ENCODE results near the gene CTDSP1. TPM values are rescaled to one million over a fixed set of nuclear protein-coding genes. Genes with fewer than 3 reads are reported as not detected.

The CTDSP1 gene
- total RNA-seq: 75.3 and 77.3 TPM in 2 replicates

GRCh38 chr2:218399391-218400166 lies at the start of gene CTDSP1:
Gene CTDSP1 (plus strand): TSS chr2:218399868. CDS start chr2:218400091, 223 bp downstream.

GRCh38 chr2:218381916-218382366 lies 17.7 kb upstream of the CTDSP1 start, which contains the start of gene SLC11A1:
Gene SLC11A1 (plus strand): TSS chr2:218382273. CDS start chr2:218382369, 96 bp downstream.

GRCh38 chr2:218418717-218419458 lies 19.2 kb downstream of the CTDSP1 start, which contains the start of gene VIL1:
Gene VIL1 (plus strand): TSS chr2:218419123. CDS start chr2:218423779, 4,656 bp downstream.

Other genes with a start within 250 kb of the CTDSP1 start
- not detected in 2 replicates for gene CXCR1, start 232.9 kb upstream of the CTDSP1 start, total RNA-seq
- gene ARPC2, start 182.7 kb upstream of the CTDSP1 start, total RNA-seq: 232 and 237 TPM in 2 replicates
- gene GPBAR1, start 138.9 kb upstream of the CTDSP1 start, total RNA-seq: 0.09 TPM in 1 of 2 replicates, not detected in the other
- 133 and 152 TPM in 2 replicates for gene AAMP, start 129.7 kb upstream of the CTDSP1 start, total RNA-seq
- 16.6 and 19.1 TPM in 2 replicates for gene PNKD, start 129.3 kb upstream of the CTDSP1 start, total RNA-seq
- 119 and 159 TPM in 2 replicates for gene TMBIM1, start 107.4 kb upstream of the CTDSP1 start, total RNA-seq
- gene CATIP, start 43.0 kb upstream of the CTDSP1 start, total RNA-seq: not detected in 2 replicates
- gene SLC11A1, start 17.6 kb upstream of the CTDSP1 start, total RNA-seq: 0.09 and 0.11 TPM in 2 replicates
- gene VIL1, start 19.3 kb downstream of the CTDSP1 start, total RNA-seq: not detected in 2 replicates
- 7.8 and 11.7 TPM in 2 replicates for gene USP37, start 168.5 kb downstream of the CTDSP1 start, total RNA-seq
- gene CNOT9, start 169.0 kb downstream of the CTDSP1 start, total RNA-seq: 41.3 and 44.3 TPM in 2 replicates
- 1.3 and 2.6 TPM in 2 replicates for gene PLCD4, start 208.0 kb downstream of the CTDSP1 start, total RNA-seq